Upper lobe of right lung (tissue), 1 donor: ENCODE data around the gene GMDS. TPM values are rescaled to one million over a fixed set of nuclear protein-coding genes. Genes with fewer than 3 reads are reported as not detected.

ENCODE experiments used
- ATAC-seq: fragments of 200-7000 bp; cut with Tn5 transposase; one replicate; pipeline ENCODE4 v1.9.1; 2020; ENCODE audit warnings: mild to moderate bottlenecking, moderate library complexity
- DNase-seq: peaks from one replicate; pipeline ENCODE4 v3.0.0-alpha.2; 2020
- H3K27ac ChIP-seq: fragments of 200-600 bp; one replicate; pipeline ENCODE4 v1.8.0; 2022
- H3K27me3 ChIP-seq: fragments of 200-600 bp; one replicate; pipeline ENCODE4 v1.8.0; 2022; ENCODE audit warnings: mild to moderate bottlenecking
- H3K36me3 ChIP-seq: fragments of 200-600 bp; one replicate; pipeline ENCODE4 v1.8.0; 2022
- H3K4me1 ChIP-seq: fragments of 200-600 bp; one replicate; pipeline ENCODE4 v1.8.0; 2022
- H3K4me3 ChIP-seq: fragments of 200-600 bp; one replicate; pipeline ENCODE4 v1.8.0; 2022; ENCODE audit warnings: mild to moderate bottlenecking
- H3K9me3 ChIP-seq: fragments of 200-600 bp; one replicate; pipeline ENCODE4 v1.8.0; 2022
- CTCF ChIP-seq: fragments of 200-600 bp; IDR thresholded peaks from one replicate; pipeline ENCODE4 v1.8.0; 2022; ENCODE audit warnings: antibody characterized with exemption
- intact Hi-C: fragments of 100-400 bp; cut with DNase I; formaldehyde crosslinking; loops from one replicate; pipeline ENCODE4 v1.11.0; 2022
- total RNA-seq: library from RNA; stranded (reverse); fragmentation: NEBNext Ultra II Directional; extraction: Animal tissue kit (Norgen Biotek cat#: 25700); gene quantifications from one replicate; pipeline ENCODE4 v1.2.1, GENCODE V29; 2021
- donor health status: DM: no; HTN: yes; CAD: no; lungs with severe emphysema.

GMDS gene
- total RNA-seq, 1 donor from 2014 or later: 12.2 TPM

- ATAC-seq (no peak), DNase-seq (no peak)
- Histone ChIP-seq H3K27ac (no peak overlapping the region), H3K4me3 (no peak overlapping the region), H3K36me3 (no peaks in the 10 kb centered on the region), H3K27me3 (no peaks in the 10 kb centered on the region), H3K9me3 (no peaks in the 10 kb centered on the region), H3K4me1 (no peaks in the 10 kb centered on the region)
- intact Hi-C loops: no loop called here
- TF ChIP-seq CTCF: no peak
Observed at GRCh38 chr6:1643111-1643510, 602.3 kb downstream of the GMDS start.

- H3K4me3 ChIP-seq: no peak overlapping the region
- no peak overlapping the region for H3K27ac ChIP-seq
- TF ChIP-seq CTCF: no peak
- no peaks in the 10 kb centered on the region for H3K27me3 ChIP-seq
- ATAC-seq (peak; percentile 87), DNase-seq (peak; percentile 74)
- H3K36me3 ChIP-seq: no peaks in the 10 kb centered on the region
- intact Hi-C loops: no loop called here
- H3K4me1 ChIP-seq: no peaks in the 10 kb centered on the region
- no peaks in the 10 kb centered on the region for H3K9me3 ChIP-seq
Observed at GRCh38 chr6:1641343-1641885, 604.0 kb downstream of the GMDS start.

- no peak for ATAC-seq
- TF ChIP-seq CTCF: no peak
- Histone ChIP-seq H3K4me3 (no peak overlapping the region), H3K27ac (no peak overlapping the region), H3K36me3 (no peaks in the 10 kb centered on the region), H3K9me3 (no peaks in the 10 kb centered on the region), H3K4me1 (no peaks in the 10 kb centered on the region), H3K27me3 (no peaks in the 10 kb centered on the region)
- intact Hi-C loops: no loop called here
- DNase-seq: no peak
Observed at GRCh38 chr6:1640476-1640875, 604.9 kb downstream of the GMDS start.

- H3K27ac ChIP-seq: no peak overlapping the region
Observed at GRCh38 chr6:1639430-1639829, 606.0 kb downstream of the GMDS start.

GRCh38 chr6:1636971-1637871 lies 608.2 kb downstream of the GMDS start:
- ATAC-seq (peak; percentile 45), DNase-seq (no peak)
- TF ChIP-seq CTCF: no peak
- Histone ChIP-seq H3K36me3 (no peaks in the 10 kb centered on the region), H3K4me3 (no peak overlapping the region), H3K27ac (no peak overlapping the region), H3K9me3 (no peaks in the 10 kb centered on the region), H3K27me3 (no peaks in the 10 kb centered on the region), H3K4me1 (no peaks in the 10 kb centered on the region)
- intact Hi-C loops: no loop called here

More at GRCh38 chr6:1639430-1639829, 606.0 kb downstream of the GMDS start:
- TF ChIP-seq CTCF: no peak
- intact Hi-C loops: no loop called here
- Histone ChIP-seq H3K4me3 (no peak overlapping the region), H3K27me3 (no peaks in the 10 kb centered on the region), H3K9me3 (no peaks in the 10 kb centered on the region), H3K36me3 (no peaks in the 10 kb centered on the region), H3K4me1 (no peaks in the 10 kb centered on the region)
- no peak for DNase-seq
- ATAC-seq: no peak
